WTC11 (cell line): Measurements from ENCODE around the gene FANCD2. TPM values are rescaled to one million over a fixed set of nuclear protein-coding genes. Genes with fewer than 3 reads are reported as not detected.
A peak's percentile ranks its signal among the peaks of the same experiment; 100 is the strongest.

Experiments used
- ATF1 ChIP-seq: sonication (generic); formaldehyde crosslinking; IDR thresholded peaks from 2 replicates; pipeline ENCODE4 v1.8.1; 2023; ENCODE audit warnings: mild to moderate bottlenecking, moderate library complexity, missing genetic modification reagents
- CBFB ChIP-seq: sonication (generic); formaldehyde crosslinking; IDR thresholded peaks from 2 replicates; pipeline ENCODE4 v1.8.1; 2022; ENCODE audit warnings: mild to moderate bottlenecking, low read depth, missing genetic modification reagents
- E2F1 ChIP-seq: sonication (generic); formaldehyde crosslinking; IDR thresholded peaks from 2 replicates; pipeline ENCODE4 v1.8.0; 2022; ENCODE audit warnings: mild to moderate bottlenecking, missing genetic modification reagents
- ELF4 ChIP-seq: sonication (generic); formaldehyde crosslinking; IDR thresholded peaks from 2 replicates; pipeline ENCODE4 v1.8.1; 2022; ENCODE audit warnings: low read depth, mild to moderate bottlenecking, moderate library complexity, missing genetic modification reagents
- FOXP1 ChIP-seq: sonication (generic); formaldehyde crosslinking; IDR thresholded peaks from 2 replicates; pipeline ENCODE4 v1.8.0; 2022; ENCODE audit warnings: missing genetic modification reagents, mild to moderate bottlenecking, moderate library complexity, borderline replicate concordance
- GTF2I ChIP-seq: fragments of 250-450 bp; sonication (Bioruptor Pico); conservative IDR thresholded peaks from 2 replicates; pipeline ENCODE4 v1.4.0; 2021; ENCODE audit warnings: mild to moderate bottlenecking
- HMGA2 ChIP-seq: fragments of 250-450 bp; sonication (Bioruptor Pico); IDR thresholded peaks from 2 replicates; pipeline ENCODE4 v1.4.0; 2021; ENCODE audit warnings: mild to moderate bottlenecking, moderate library complexity
- KAT7 ChIP-seq: sonication (generic); formaldehyde crosslinking; IDR thresholded peaks from 2 replicates; pipeline ENCODE4 v1.8.1; 2023; ENCODE audit warnings: missing genetic modification reagents, mild to moderate bottlenecking, borderline replicate concordance
- NFATC4 ChIP-seq: fragments of 250-450 bp; sonication (Bioruptor Pico); IDR thresholded peaks from 2 replicates; pipeline ENCODE4 v1.9.0; 2021; ENCODE audit warnings: mild to moderate bottlenecking
- NR3C1 ChIP-seq: sonication (generic); formaldehyde crosslinking; conservative IDR thresholded peaks from 2 replicates; pipeline ENCODE4 v1.8.1; 2023; ENCODE audit warnings: low read depth, mild to moderate bottlenecking, missing genetic modification reagents
- OVOL2 ChIP-seq: fragments of 250-450 bp; sonication (Bioruptor Pico); IDR thresholded peaks from 2 replicates; pipeline ENCODE4 v1.9.0; 2021; ENCODE audit warnings: mild to moderate bottlenecking, borderline replicate concordance
- TEAD4 ChIP-seq: sonication (generic); formaldehyde crosslinking; IDR thresholded peaks from 2 replicates; pipeline ENCODE4 v1.8.0; 2022; ENCODE audit warnings: mild to moderate bottlenecking, missing genetic modification reagents
- TP53 ChIP-seq: sonication (generic); formaldehyde crosslinking; IDR thresholded peaks from 2 replicates; pipeline ENCODE4 v1.8.1; 2023; ENCODE audit warnings: mild to moderate bottlenecking, missing genetic modification reagents
- USF1 ChIP-seq: sonication (generic); formaldehyde crosslinking; IDR thresholded peaks from 2 replicates; pipeline ENCODE4 v1.8.0; 2022; ENCODE audit warnings: mild to moderate bottlenecking, missing genetic modification reagents
- ZBTB43 ChIP-seq: sonication (generic); formaldehyde crosslinking; IDR thresholded peaks from 2 replicates; pipeline ENCODE4 v1.8.1; 2023; ENCODE audit warnings: mild to moderate bottlenecking, missing genetic modification reagents
- total RNA-seq: library from RNA; stranded (reverse); gene quantifications from 3 replicates; pipeline ENCODE4 v1.2.3, GENCODE V29; 2021
- TF ChIP-seq, protein P1 (sequence below): sonication (generic); formaldehyde crosslinking; IDR thresholded peaks from 2 replicates; pipeline ENCODE4 v1.8.1; 2022; ENCODE audit warnings: low read depth, missing genetic modification reagents, borderline replicate concordance
- TF ChIP-seq, protein P2 (sequence below): fragments of 250-450 bp; sonication (Bioruptor Pico); IDR thresholded peaks from 2 replicates; pipeline ENCODE4 v1.9.0; 2021; ENCODE audit warnings: moderate library complexity, mild to moderate bottlenecking, inconsistent platforms, borderline replicate concordance
- TF ChIP-seq, protein P3 (sequence below): sonication (generic); formaldehyde crosslinking; IDR thresholded peaks from 2 replicates; pipeline ENCODE4 v1.8.1; 2023; ENCODE audit warnings: mild to moderate bottlenecking, missing genetic modification reagents, moderate library complexity
- TF ChIP-seq, protein P4 (sequence below): fragments of 250-450 bp; sonication (Bioruptor Pico); IDR thresholded peaks from 2 replicates; pipeline ENCODE4 v1.9.0; 2021; ENCODE audit warnings: mild to moderate bottlenecking, borderline replicate concordance
- TF ChIP-seq, protein P5 (sequence below): fragments of 200-600 bp; IDR thresholded peaks from 2 replicates; pipeline ENCODE4 v1.8.0; 2022; ENCODE audit warnings: antibody characterized with exemption
- TF ChIP-seq, protein P6 (sequence below): fragments of 250-450 bp; sonication (Bioruptor Pico); IDR thresholded peaks from 2 replicates; pipeline ENCODE4 v1.8.0; 2021; ENCODE audit warnings: mild to moderate bottlenecking

The FANCD2 gene
- total RNA-seq, 1 experiment from 2014 or later: 69.6 TPM

- TF ChIP-seq ZBTB43 (no peak), TEAD4 (CRISPR knock-in tag) (no peak), FOXP1 (CRISPR knock-in tag) (no peak), HMGA2 (0 out of 2 replicates have a peak, but pooled peaks have one; percentile 25), OVOL2 (CRISPR knock-in tag) (no peak), KAT7 (CRISPR knock-in tag) (no peak), TP53 (CRISPR knock-in tag) (no peak), NR3C1 (CRISPR knock-in tag) (no peak), ELF4 (CRISPR knock-in tag) (no peak), ATF1 (CRISPR knock-in tag) (no peak), NFATC4 (no peak), GTF2I (CRISPR knock-in tag) (no peak), E2F1 (CRISPR knock-in tag) (no peak), CBFB (no peak), USF1 (CRISPR knock-in tag) (no peak)
- TF ChIP-seq, protein P1, sequence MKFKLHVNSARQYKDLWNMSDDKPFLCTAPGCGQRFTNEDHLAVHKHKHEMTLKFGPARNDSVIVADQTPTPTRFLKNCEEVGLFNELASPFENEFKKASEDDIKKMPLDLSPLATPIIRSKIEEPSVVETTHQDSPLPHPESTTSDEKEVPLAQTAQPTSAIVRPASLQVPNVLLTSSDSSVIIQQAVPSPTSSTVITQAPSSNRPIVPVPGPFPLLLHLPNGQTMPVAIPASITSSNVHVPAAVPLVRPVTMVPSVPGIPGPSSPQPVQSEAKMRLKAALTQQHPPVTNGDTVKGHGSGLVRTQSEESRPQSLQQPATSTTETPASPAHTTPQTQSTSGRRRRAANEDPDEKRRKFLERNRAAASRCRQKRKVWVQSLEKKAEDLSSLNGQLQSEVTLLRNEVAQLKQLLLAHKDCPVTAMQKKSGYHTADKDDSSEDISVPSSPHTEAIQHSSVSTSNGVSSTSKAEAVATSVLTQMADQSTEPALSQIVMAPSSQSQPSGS (CRISPR knock-in tag): no peak
- TF ChIP-seq, protein P2, sequence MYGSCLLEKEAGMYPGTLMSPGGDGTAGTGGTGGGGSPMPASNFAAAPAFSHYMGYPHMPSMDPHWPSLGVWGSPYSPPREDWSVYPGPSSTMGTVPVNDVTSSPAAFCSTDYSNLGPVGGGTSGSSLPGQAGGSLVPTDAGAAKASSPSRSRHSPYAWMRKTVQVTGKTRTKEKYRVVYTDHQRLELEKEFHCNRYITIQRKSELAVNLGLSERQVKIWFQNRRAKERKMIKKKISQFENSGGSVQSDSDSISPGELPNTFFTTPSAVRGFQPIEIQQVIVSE (CRISPR knock-in tag): no peak
- TF ChIP-seq, protein P3, sequence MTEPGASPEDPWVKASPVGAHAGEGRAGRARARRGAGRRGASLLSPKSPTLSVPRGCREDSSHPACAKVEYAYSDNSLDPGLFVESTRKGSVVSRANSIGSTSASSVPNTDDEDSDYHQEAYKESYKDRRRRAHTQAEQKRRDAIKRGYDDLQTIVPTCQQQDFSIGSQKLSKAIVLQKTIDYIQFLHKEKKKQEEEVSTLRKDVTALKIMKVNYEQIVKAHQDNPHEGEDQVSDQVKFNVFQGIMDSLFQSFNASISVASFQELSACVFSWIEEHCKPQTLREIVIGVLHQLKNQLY (CRISPR knock-in tag): no peak
- TF ChIP-seq, protein P4, sequence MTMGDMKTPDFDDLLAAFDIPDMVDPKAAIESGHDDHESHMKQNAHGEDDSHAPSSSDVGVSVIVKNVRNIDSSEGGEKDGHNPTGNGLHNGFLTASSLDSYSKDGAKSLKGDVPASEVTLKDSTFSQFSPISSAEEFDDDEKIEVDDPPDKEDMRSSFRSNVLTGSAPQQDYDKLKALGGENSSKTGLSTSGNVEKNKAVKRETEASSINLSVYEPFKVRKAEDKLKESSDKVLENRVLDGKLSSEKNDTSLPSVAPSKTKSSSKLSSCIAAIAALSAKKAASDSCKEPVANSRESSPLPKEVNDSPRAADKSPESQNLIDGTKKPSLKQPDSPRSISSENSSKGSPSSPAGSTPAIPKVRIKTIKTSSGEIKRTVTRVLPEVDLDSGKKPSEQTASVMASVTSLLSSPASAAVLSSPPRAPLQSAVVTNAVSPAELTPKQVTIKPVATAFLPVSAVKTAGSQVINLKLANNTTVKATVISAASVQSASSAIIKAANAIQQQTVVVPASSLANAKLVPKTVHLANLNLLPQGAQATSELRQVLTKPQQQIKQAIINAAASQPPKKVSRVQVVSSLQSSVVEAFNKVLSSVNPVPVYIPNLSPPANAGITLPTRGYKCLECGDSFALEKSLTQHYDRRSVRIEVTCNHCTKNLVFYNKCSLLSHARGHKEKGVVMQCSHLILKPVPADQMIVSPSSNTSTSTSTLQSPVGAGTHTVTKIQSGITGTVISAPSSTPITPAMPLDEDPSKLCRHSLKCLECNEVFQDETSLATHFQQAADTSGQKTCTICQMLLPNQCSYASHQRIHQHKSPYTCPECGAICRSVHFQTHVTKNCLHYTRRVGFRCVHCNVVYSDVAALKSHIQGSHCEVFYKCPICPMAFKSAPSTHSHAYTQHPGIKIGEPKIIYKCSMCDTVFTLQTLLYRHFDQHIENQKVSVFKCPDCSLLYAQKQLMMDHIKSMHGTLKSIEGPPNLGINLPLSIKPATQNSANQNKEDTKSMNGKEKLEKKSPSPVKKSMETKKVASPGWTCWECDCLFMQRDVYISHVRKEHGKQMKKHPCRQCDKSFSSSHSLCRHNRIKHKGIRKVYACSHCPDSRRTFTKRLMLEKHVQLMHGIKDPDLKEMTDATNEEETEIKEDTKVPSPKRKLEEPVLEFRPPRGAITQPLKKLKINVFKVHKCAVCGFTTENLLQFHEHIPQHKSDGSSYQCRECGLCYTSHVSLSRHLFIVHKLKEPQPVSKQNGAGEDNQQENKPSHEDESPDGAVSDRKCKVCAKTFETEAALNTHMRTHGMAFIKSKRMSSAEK (CRISPR knock-in tag): no peak
- TF ChIP-seq, protein P5, sequence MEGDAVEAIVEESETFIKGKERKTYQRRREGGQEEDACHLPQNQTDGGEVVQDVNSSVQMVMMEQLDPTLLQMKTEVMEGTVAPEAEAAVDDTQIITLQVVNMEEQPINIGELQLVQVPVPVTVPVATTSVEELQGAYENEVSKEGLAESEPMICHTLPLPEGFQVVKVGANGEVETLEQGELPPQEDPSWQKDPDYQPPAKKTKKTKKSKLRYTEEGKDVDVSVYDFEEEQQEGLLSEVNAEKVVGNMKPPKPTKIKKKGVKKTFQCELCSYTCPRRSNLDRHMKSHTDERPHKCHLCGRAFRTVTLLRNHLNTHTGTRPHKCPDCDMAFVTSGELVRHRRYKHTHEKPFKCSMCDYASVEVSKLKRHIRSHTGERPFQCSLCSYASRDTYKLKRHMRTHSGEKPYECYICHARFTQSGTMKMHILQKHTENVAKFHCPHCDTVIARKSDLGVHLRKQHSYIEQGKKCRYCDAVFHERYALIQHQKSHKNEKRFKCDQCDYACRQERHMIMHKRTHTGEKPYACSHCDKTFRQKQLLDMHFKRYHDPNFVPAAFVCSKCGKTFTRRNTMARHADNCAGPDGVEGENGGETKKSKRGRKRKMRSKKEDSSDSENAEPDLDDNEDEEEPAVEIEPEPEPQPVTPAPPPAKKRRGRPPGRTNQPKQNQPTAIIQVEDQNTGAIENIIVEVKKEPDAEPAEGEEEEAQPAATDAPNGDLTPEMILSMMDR: no peak
- TF ChIP-seq, protein P6, sequence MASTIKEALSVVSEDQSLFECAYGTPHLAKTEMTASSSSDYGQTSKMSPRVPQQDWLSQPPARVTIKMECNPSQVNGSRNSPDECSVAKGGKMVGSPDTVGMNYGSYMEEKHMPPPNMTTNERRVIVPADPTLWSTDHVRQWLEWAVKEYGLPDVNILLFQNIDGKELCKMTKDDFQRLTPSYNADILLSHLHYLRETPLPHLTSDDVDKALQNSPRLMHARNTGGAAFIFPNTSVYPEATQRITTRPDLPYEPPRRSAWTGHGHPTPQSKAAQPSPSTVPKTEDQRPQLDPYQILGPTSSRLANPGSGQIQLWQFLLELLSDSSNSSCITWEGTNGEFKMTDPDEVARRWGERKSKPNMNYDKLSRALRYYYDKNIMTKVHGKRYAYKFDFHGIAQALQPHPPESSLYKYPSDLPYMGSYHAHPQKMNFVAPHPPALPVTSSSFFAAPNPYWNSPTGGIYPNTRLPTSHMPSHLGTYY (CRISPR knock-in tag): no peak
Measured at GRCh38 chr3:10115326-10116137, 89.3 kb downstream of the FANCD2 start, which contains the start of gene BRK1 (continued).
